Naive thymus-derived CD4-positive, alpha-beta T cell (primary cell): ENCODE data around the gene SUPT7L. TPM values are rescaled to one million over a fixed set of nuclear protein-coding genes. Genes with fewer than 3 reads are reported as not detected.

Experiments used
- ATAC-seq: fragments of 150-1000 bp; cut with Tn5 transposase; 2 replicates; pipeline ENCODE4 v1.10.0; 2021; ENCODE audit warnings: mild to moderate bottlenecking, moderate library complexity
- CTCF ChIA-PET: fragments of 350-600 bp; sonication (Branson Sonifier 250); formaldehyde crosslinking; loops from one replicate; lab custom pipeline; 2021; ENCODE audit warnings: antibody characterized with exemption; lab: Charles Lee
- POLR2A ChIA-PET: fragments of 350-600 bp; sonication (Branson Sonifier 250); formaldehyde crosslinking; loops from one replicate; lab custom pipeline; 2021; ENCODE audit warnings: antibody characterized with exemption, inconsistent platforms; lab: Charles Lee
- DNase-seq, 9 donors: peaks; one replicate each; pipeline versions ENCODE4 v3.0.0 to v3.0.0-alpha.2; 2020 to 2022; ENCODE audit warnings: mixed read lengths in 1 of 9
- H3K27ac ChIP-seq: one replicate; pipeline ENCODE4 v1.7.0; 2013; ENCODE audit warnings: mild to moderate bottlenecking, low read depth, low read length, moderate library complexity
- H3K27me3 ChIP-seq, 2 donors: one replicate each; pipeline ENCODE4 v1.7.0; 2013; ENCODE audit warnings: low read length in 2 of 2, mild to moderate bottlenecking in 2 of 2, moderate library complexity in 2 of 2; ENCODE audit not compliant: control insufficient read depth in 2 of 2, insufficient read depth in 2 of 2
- H3K36me3 ChIP-seq, 3 experiments: 1 replicate in 2 of 3; 2 replicates in 1 of 3; pipeline ENCODE4 v1.7.0; 2013; ENCODE audit warnings: low read length in 3 of 3, mild to moderate bottlenecking in 3 of 3, moderate library complexity in 1 of 3; ENCODE audit not compliant: insufficient read depth in 3 of 3, control insufficient read depth in 2 of 3
- H3K4me1 ChIP-seq, 2 donors: one replicate each; pipeline ENCODE4 v1.7.0; 2013; ENCODE audit warnings: low read length in 2 of 2, mild to moderate bottlenecking in 2 of 2, moderate library complexity in 1 of 2; ENCODE audit not compliant: control insufficient read depth in 2 of 2, insufficient read depth in 2 of 2
- H3K4me3 ChIP-seq: 2 replicates; pipeline ENCODE4 v1.7.0; 2013; ENCODE audit warnings: mild to moderate bottlenecking, low read length
- H3K9me3 ChIP-seq, 3 experiments: 1 replicate in 2 of 3; 2 replicates in 1 of 3; pipeline ENCODE4 v1.7.0; 2013; ENCODE audit warnings: low read length in 3 of 3; ENCODE audit not compliant: control insufficient read depth in 2 of 3
- H3K27ac Mint-ChIP-seq, 9 donors: one replicate each; pipeline ENCODE4 v1.8.0; 2020 to 2022; ENCODE audit warnings: mixed read lengths in 9 of 9, mild to moderate bottlenecking in 8 of 9, moderate library complexity in 5 of 9, inconsistent platforms in 2 of 9
- H3K27me3 Mint-ChIP-seq, 5 donors: one replicate each; pipeline ENCODE4 v1.8.0; 2021 to 2022; ENCODE audit warnings: mixed read lengths in 5 of 5, mild to moderate bottlenecking in 1 of 5
- H3K36me3 Mint-ChIP-seq, 5 donors: one replicate each; pipeline ENCODE4 v1.8.0; 2020 to 2022; ENCODE audit warnings: mixed read lengths in 5 of 5, mild to moderate bottlenecking in 3 of 5, inconsistent platforms in 1 of 5
- H3K4me1 Mint-ChIP-seq, 7 donors: one replicate each; pipeline ENCODE4 v1.8.0; 2020 to 2022; ENCODE audit warnings: mixed read lengths in 7 of 7, mild to moderate bottlenecking in 3 of 7, inconsistent platforms in 1 of 7
- H3K4me3 Mint-ChIP-seq, 10 donors: one replicate each; pipeline ENCODE4 v1.8.0; 2020 to 2022; ENCODE audit warnings: mild to moderate bottlenecking in 10 of 10, mixed read lengths in 10 of 10, moderate library complexity in 6 of 10, inconsistent platforms in 2 of 10
- H3K9me3 Mint-ChIP-seq, 11 donors: one replicate each; pipeline ENCODE4 v1.8.0; 2020 to 2022; ENCODE audit warnings: mixed read lengths in 11 of 11, mild to moderate bottlenecking in 4 of 11, inconsistent platforms in 1 of 11, moderate library complexity in 1 of 11
- intact Hi-C, 2 donors: fragments of 100-400 bp; cut with micrococcal nuclease; formaldehyde crosslinking; loops; one replicate each; pipeline ENCODE4 v1.15.1; 2023
- polyA plus RNA-seq, 2 donors: library from polyadenylated mRNA; unstranded; fragments of 300-500 nt; fragmentation: Illumina TruSeq; gene quantifications; one replicate each; pipeline ENCODE4 v1.2.3, GENCODE V29; 2021
- total RNA-seq, 6 experiments: library from RNA in 5 of 6; stranded (reverse) in 5 of 6; gene quantifications; 1 replicate in 5 of 6; 2 replicates in 1 of 6; pipeline ENCODE4 v1.2.3 and lab custom pipeline; 2021 to 2026

The SUPT7L gene
- total and polyA plus RNA-seq, 7 experiments from 2014 or later: 19.0 to 58.6 (median 42.9) TPM

GRCh38 chr2:27664154-27664574 is 750 bp upstream of the SUPT7L start:
- peaks cover 3 to 47% (median 6%) of the 10 kb centered on the region in 3 experiments for H3K36me3 ChIP-seq
- H3K9me3 ChIP-seq: no peaks in the 10 kb centered on the region
- H3K27ac ChIP-seq: peak overlapping the region; percentile 95
- H3K4me3 ChIP-seq: peak overlapping the region; percentile 98
- H3K27me3 ChIP-seq: no peaks in the 10 kb centered on the region
- H3K27ac Mint-ChIP-seq: peak overlapping the region; percentile 98 to 100 (median 99)
- H3K4me3 Mint-ChIP-seq: peak overlapping the region; percentile 94 to 100 (median 100)
- H3K27me3 Mint-ChIP-seq: no peaks in the 10 kb centered on the region
- ChIA-PET POLR2A (interaction anchor here (0.7 to 2.3 kb wide), 13 partner anchors 9 to 431 kb away, joined by 3 to 13 read pairs (median 3); partner anchors contain the start of genes CCDC121, GPN1, PPM1G and ZNF512), CTCF (interaction anchor here (0.7 to 1.7 kb wide), 3 partner anchors 17 to 279 kb away, joined by 3 to 6 read pairs (median 3); no protein-coding TSS in a partner anchor)
- H3K9me3 Mint-ChIP-seq: peaks cover 0 to 3% (median 0%) of the 10 kb centered on the region in 11 donors
- peak; percentile 14 for ATAC-seq
- intact Hi-C loops: loop anchor here in 1 of 2 donors (5.0 kb wide), 1 partner anchor 237 kb away; the partner anchor contains the start of gene NRBP1
- peaks cover 23 to 39% (median 28%) of the 10 kb centered on the region in 5 donors for H3K36me3 Mint-ChIP-seq
- DNase-seq: no peak
- H3K4me1 ChIP-seq: peaks cover 18 to 20% of the 10 kb centered on the region in 2 donors
- peaks cover 35 to 70% (median 60%) of the 10 kb centered on the region in 7 donors for H3K4me1 Mint-ChIP-seq

GRCh38 chr2:27661371-27661770 is 2.0 kb downstream of the SUPT7L start:
- CTCF ChIA-PET: interaction anchor here (0.6 kb wide), 1 partner anchor 22 kb away, joined by 3 read pairs; no protein-coding TSS in a partner anchor
- POLR2A ChIA-PET: no interaction called here
- DNase-seq (no peak), ATAC-seq (no peak)
- H3K27ac Mint-ChIP-seq: peak overlapping the region in 4 of 9 donors; percentile 35 to 99 (median 68)
- peaks cover 35 to 68% (median 55%) of the 10 kb centered on the region in 7 donors for H3K4me1 Mint-ChIP-seq
- intact Hi-C loops: loop anchor here in 1 of 2 donors (5.0 kb wide), 1 partner anchor 234 kb away; the partner anchor contains the start of gene NRBP1
- Histone ChIP-seq H3K27ac (no peak overlapping the region), H3K36me3 (peaks cover 3 to 46% (median 9%) of the 10 kb centered on the region in 3 experiments), H3K9me3 (no peaks in the 10 kb centered on the region), H3K4me3 (no peak overlapping the region), H3K27me3 (no peaks in the 10 kb centered on the region), H3K4me1 (peaks cover 18 to 20% of the 10 kb centered on the region in 2 donors)
- H3K36me3 Mint-ChIP-seq: peaks cover 13 to 33% (median 26%) of the 10 kb centered on the region in 5 donors
- no peaks in the 10 kb centered on the region for H3K27me3 Mint-ChIP-seq
- H3K9me3 Mint-ChIP-seq: peaks cover 0 to 3% (median 0%) of the 10 kb centered on the region in 11 donors
- peak overlapping the region; percentile 47 to 100 (median 98) for H3K4me3 Mint-ChIP-seq

GRCh38 chr2:27655155-27655951 is 8.1 kb downstream of the SUPT7L start:
- H3K27ac Mint-ChIP-seq: no peak overlapping the region

GRCh38 chr2:27653397-27653796 is 10.0 kb downstream of the SUPT7L start:
- POLR2A ChIA-PET: interaction anchor here (0.6 kb wide), 1 partner anchor 12 kb away, joined by 3 read pairs; no protein-coding TSS in a partner anchor
- Histone ChIP-seq H3K36me3 (peaks cover 9 to 89% (median 31%) of the 10 kb centered on the region in 3 experiments), H3K27ac (no peak overlapping the region), H3K4me1 (no peaks in the 10 kb centered on the region), H3K9me3 (no peaks in the 10 kb centered on the region), H3K4me3 (no peak overlapping the region), H3K27me3 (no peaks in the 10 kb centered on the region)
- Mint-ChIP-seq H3K4me1 (peaks cover 0 to 7% (median 4%) of the 10 kb centered on the region in 7 donors), H3K36me3 (peaks cover 15 to 49% (median 31%) of the 10 kb centered on the region in 5 donors), H3K9me3 (no peaks in the 10 kb centered on the region), H3K27ac (peak overlapping the region in 2 of 9 donors; percentile 53 to 58), H3K27me3 (no peaks in the 10 kb centered on the region), H3K4me3 (no peak overlapping the region)
- CTCF ChIA-PET: no interaction called here
- DNase-seq (no peak), ATAC-seq (no peak)
- intact Hi-C loops: no loop called here

More at GRCh38 chr2:27655155-27655951, 8.1 kb downstream of the SUPT7L start:
- POLR2A ChIA-PET: interaction anchor here (0.9 kb wide), 1 partner anchor 8 kb away, joined by 3 read pairs; the partner anchor contains the start of genes SLC4A1AP and SUPT7L
- peaks cover 1 to 19% (median 17%) of the 10 kb centered on the region in 7 donors for H3K4me1 Mint-ChIP-seq
- H3K4me3 Mint-ChIP-seq: no peak overlapping the region
- H3K27ac ChIP-seq: no peak overlapping the region
- H3K4me3 ChIP-seq: no peak overlapping the region
- no peaks in the 10 kb centered on the region for H3K9me3 Mint-ChIP-seq
- H3K27me3 Mint-ChIP-seq: no peaks in the 10 kb centered on the region
- CTCF ChIA-PET: interaction anchor here (1.3 kb wide), 1 partner anchor 28 kb away, joined by 4 read pairs; no protein-coding TSS in a partner anchor
- ATAC-seq (no peak), DNase-seq (no peak)
- peaks cover 21 to 53% (median 32%) of the 10 kb centered on the region in 5 donors for H3K36me3 Mint-ChIP-seq
- no peaks in the 10 kb centered on the region for H3K27me3 ChIP-seq
- peaks cover 9 to 80% (median 25%) of the 10 kb centered on the region in 3 experiments for H3K36me3 ChIP-seq
- no peaks in the 10 kb centered on the region for H3K9me3 ChIP-seq
- no peaks in the 10 kb centered on the region for H3K4me1 ChIP-seq
- intact Hi-C loops: no loop called here

- no peaks in the 10 kb centered on the region for H3K9me3 Mint-ChIP-seq
- CTCF ChIA-PET: no interaction called here
Observed at GRCh38 chr2:27652790-27653189, 10.6 kb downstream of the SUPT7L start.

GRCh38 chr2:27652341-27652740 is 11.1 kb downstream of the SUPT7L start:
- no peaks in the 10 kb centered on the region for H3K4me1 ChIP-seq
- no peak overlapping the region for H3K4me3 Mint-ChIP-seq
- ChIA-PET CTCF (interaction anchor here (0.7 kb wide), 1 partner anchor 20 kb away, joined by 3 read pairs; no protein-coding TSS in a partner anchor), POLR2A (no interaction called here)
- H3K27ac Mint-ChIP-seq: peak overlapping the region in 1 of 9 donors; percentile 7
- H3K36me3 ChIP-seq: peaks cover 4 to 94% (median 40%) of the 10 kb centered on the region in 3 experiments
- H3K27ac ChIP-seq: no peak overlapping the region
- H3K9me3 ChIP-seq: no peaks in the 10 kb centered on the region
- no peaks in the 10 kb centered on the region for H3K9me3 Mint-ChIP-seq
- intact Hi-C loops: no loop called here
- no peaks in the 10 kb centered on the region for H3K27me3 ChIP-seq
- peaks cover 0 to 7% (median 4%) of the 10 kb centered on the region in 7 donors for H3K4me1 Mint-ChIP-seq
- peaks cover 15 to 57% (median 31%) of the 10 kb centered on the region in 5 donors for H3K36me3 Mint-ChIP-seq
- H3K4me3 ChIP-seq: no peak overlapping the region
- ATAC-seq (no peak), DNase-seq (no peak)
- H3K27me3 Mint-ChIP-seq: no peaks in the 10 kb centered on the region

More at GRCh38 chr2:27652790-27653189, 10.6 kb downstream of the SUPT7L start:
- DNase-seq: no peak
- no peaks in the 10 kb centered on the region for H3K9me3 ChIP-seq
- intact Hi-C loops: no loop called here
- ATAC-seq: no peak
- no peak overlapping the region for H3K4me3 Mint-ChIP-seq
- no peak overlapping the region for H3K4me3 ChIP-seq
- H3K36me3 ChIP-seq: peaks cover 9 to 94% (median 35%) of the 10 kb centered on the region in 3 experiments
- peaks cover 0 to 7% (median 4%) of the 10 kb centered on the region in 7 donors for H3K4me1 Mint-ChIP-seq
- no peaks in the 10 kb centered on the region for H3K4me1 ChIP-seq
- H3K27me3 ChIP-seq: no peaks in the 10 kb centered on the region
- peaks cover 15 to 53% (median 31%) of the 10 kb centered on the region in 5 donors for H3K36me3 Mint-ChIP-seq
- H3K27me3 Mint-ChIP-seq: no peaks in the 10 kb centered on the region
- POLR2A ChIA-PET: no interaction called here
- H3K27ac ChIP-seq: no peak overlapping the region
- H3K27ac Mint-ChIP-seq: peak overlapping the region in 1 of 9 donors; percentile 7
